NB4 (cell line): ENCODE data around the gene MYH6.
A peak's percentile ranks its signal among the peaks of the same experiment; 100 is the strongest.

Experiments
- DNase-seq: peaks from one replicate; pipeline ENCODE4 v3.0.0; 2010; ENCODE audit warnings: low read depth
- H3K4me3 ChIP-seq: one replicate; pipeline ENCODE4 v1.5.1; 2011; ENCODE audit warnings: mild to moderate bottlenecking, low read depth, low read length, moderate library complexity
- MYC ChIP-seq: IDR thresholded peaks from 2 replicates; pipeline ENCODE4 v1.6.1; 2011; ENCODE audit warnings: low read depth, low read length
- POLR2A ChIP-seq: IDR thresholded peaks from 2 replicates; pipeline ENCODE4 v1.6.1; 2011; ENCODE audit warnings: mild to moderate bottlenecking; ENCODE audit not compliant: insufficient read length; ENCODE audit errors: extremely low read depth
- TF ChIP-seq, protein P1 (sequence below): IDR thresholded peaks from 2 replicates; pipeline ENCODE4 v1.6.1; 2011; ENCODE audit warnings: low read depth, low read length
- TF ChIP-seq, protein P2 (sequence below): IDR thresholded peaks from one replicate; pipeline ENCODE4 v1.5.1; 2012; ENCODE audit warnings: low read depth, low read length

The MYH6 gene

DNA sequence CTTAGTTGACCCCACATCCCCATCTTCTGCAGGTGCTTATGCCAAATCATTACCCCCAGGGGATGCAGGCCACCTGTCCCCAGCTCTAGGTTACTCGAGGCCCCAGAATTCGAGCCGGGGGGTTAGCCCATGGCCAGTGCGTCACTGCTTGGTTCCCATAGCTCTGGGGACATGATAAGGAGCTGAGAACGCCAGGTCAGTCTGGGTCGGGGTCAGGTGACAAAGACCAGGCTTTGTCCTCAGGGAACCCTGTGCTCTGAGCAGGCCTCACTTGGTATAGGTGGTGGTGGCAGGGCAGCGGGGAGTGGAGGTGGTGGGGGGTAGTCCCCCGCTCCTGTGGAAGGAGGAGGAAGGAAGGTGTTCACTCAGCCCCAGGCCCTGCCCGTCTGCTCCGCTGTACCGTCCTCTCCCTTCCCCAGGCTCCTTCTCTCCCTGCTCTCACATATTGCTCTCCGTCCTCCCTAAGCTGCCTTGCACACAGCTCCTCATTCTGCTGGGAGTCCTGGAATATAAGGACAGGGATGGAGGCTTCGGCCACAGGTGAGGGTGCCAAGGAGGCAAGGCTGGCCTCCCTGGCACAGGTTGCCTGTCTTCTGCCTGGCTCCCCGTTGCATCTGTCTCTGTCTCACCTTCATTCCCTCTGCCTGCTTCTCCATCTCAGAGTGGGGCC is 2.0 kb upstream of the MYH6 start:
- H3K4me3 ChIP-seq = no peak overlapping the region
- DNase-seq = no peak
- TF ChIP-seq, protein P1, sequence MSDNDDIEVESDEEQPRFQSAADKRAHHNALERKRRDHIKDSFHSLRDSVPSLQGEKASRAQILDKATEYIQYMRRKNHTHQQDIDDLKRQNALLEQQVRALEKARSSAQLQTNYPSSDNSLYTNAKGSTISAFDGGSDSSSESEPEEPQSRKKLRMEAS = no peak
- TF ChIP-seq MYC (no peak), POLR2A (no peak)
- TF ChIP-seq, protein P2, sequence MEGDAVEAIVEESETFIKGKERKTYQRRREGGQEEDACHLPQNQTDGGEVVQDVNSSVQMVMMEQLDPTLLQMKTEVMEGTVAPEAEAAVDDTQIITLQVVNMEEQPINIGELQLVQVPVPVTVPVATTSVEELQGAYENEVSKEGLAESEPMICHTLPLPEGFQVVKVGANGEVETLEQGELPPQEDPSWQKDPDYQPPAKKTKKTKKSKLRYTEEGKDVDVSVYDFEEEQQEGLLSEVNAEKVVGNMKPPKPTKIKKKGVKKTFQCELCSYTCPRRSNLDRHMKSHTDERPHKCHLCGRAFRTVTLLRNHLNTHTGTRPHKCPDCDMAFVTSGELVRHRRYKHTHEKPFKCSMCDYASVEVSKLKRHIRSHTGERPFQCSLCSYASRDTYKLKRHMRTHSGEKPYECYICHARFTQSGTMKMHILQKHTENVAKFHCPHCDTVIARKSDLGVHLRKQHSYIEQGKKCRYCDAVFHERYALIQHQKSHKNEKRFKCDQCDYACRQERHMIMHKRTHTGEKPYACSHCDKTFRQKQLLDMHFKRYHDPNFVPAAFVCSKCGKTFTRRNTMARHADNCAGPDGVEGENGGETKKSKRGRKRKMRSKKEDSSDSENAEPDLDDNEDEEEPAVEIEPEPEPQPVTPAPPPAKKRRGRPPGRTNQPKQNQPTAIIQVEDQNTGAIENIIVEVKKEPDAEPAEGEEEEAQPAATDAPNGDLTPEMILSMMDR = no peak

DNA sequence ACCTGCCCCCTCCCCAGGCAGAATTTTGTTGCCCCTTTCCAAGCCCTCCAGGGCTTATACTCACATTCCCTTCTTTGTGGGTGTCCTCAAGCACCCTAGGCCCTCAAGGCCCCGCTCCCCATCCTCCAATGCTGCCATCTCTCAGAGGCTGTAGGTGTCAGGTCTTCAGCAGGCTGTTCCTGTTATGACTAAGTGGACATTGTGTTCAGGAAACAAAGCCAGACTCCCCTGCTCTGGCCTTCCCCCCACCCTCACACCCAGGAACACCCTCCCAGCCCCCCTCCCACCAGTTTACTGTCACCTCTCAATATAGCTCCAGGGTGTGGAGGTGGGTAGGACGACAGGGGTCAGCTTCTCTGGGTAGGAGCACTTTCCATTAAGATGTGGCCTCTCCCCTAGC is 1.4 kb upstream of the MYH6 start:
- no peak for DNase-seq
- no peak overlapping the region for H3K4me3 ChIP-seq
- TF ChIP-seq POLR2A (no peak), MYC (no peak)
- TF ChIP-seq, protein P2 = no peak
- TF ChIP-seq, protein P1 = no peak

DNA sequence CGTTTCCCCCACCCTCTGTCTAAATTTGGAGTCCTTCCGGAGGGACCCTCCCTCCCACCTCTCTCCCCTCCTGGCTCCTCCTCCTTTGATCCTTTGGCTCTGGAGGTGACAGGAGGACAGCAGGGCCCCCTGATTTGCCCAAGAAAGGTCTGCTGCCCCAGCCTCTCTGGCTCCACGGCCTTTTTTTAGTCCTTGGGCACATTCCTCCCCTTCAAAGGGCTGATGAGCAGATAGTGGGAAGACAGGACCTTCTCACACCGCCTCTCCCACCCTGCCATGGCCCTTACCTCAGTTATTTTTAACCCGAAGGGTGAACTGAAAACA is 196 bp upstream of the MYH6 start:
- no peak overlapping the region for H3K4me3 ChIP-seq
- DNase-seq = no peak
- TF ChIP-seq POLR2A (no peak), MYC (no peak)
- TF ChIP-seq, protein P2 = no peak
- TF ChIP-seq, protein P1 = no peak

DNA sequence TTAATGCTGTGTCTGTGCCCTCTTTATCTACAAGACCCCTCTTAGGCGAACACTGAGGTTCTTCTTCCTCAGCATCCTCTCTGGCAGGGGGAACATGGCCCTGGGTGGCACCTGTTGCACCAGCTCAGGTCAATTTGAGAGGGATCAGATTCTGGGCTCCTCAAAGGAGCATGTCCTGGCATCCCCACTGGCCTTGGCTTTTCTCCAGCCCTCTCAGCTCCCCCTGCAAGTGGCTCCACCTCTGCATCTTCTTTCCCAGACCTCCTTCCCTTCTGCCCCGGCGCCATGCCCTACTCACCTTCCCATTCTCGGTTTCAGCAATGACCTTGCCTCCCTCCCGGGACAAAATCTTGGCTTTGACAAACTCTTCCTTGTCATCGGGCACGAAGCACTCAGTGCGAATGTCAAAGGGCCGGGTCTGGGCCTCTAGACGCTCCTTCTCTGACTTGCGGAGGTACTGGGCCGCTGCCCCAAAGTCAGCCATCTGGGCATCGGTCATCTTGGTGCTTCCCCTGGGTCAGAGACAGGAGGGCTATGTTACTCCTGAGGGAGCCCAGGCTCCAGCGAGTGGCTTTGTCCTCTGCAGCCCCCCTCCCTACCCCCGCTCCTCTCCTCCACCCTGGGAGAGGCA is 1.2 kb downstream of the MYH6 start:
- DNase-seq = no peak
- no peak overlapping the region for H3K4me3 ChIP-seq
- TF ChIP-seq, protein P1 = no peak
- TF ChIP-seq, protein P2 = no peak
- TF ChIP-seq MYC (no peak), POLR2A (no peak)

DNA sequence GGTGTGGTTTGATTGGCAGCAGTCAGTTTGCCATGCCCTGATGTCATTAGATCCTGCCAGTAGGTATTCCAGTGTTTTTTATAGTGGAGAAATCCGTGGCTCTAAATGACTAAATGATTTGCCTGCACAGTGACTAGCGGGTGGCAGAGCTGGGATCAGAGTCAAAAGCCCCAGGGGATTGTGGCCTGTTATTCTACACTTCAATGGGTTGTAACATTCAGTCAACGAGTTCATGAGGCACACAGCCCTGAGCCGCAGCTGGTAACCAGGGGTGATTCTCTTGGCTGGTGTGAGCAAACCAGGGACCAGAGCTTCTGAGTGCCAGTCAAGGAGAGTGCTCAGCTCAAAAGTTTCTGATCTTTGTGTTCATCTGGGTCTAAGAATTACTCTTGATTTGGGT is 1.8 kb downstream of the MYH6 start:
- no peak overlapping the region for H3K4me3 ChIP-seq
- peak; percentile 44 for DNase-seq
- TF ChIP-seq MYC (no peak), POLR2A (no peak)
- TF ChIP-seq, protein P1 = no peak
- TF ChIP-seq, protein P2 = no peak
